GM12864 (cell line): ENCODE results near the gene OSBPL10.
A peak's percentile ranks its signal among the peaks of the same experiment; 100 is the strongest.

Experiments
- DNase-seq: peaks from one replicate; pipeline ENCODE4 v3.0.0-alpha.2; 2011; ENCODE audit warnings: low read depth
- H3K4me3 ChIP-seq: 2 replicates; pipeline ENCODE4 v1.5.1; 2011; ENCODE audit warnings: mild to moderate bottlenecking, low read depth, low read length, control low read depth
- CTCF ChIP-seq: IDR thresholded peaks from 2 replicates; pipeline ENCODE4 v1.5.1; 2011; ENCODE audit warnings: low read depth, mild to moderate bottlenecking, moderate library complexity, low read length, control low read depth, inconsistent platforms; ENCODE audit errors: missing control alignments

OSBPL10 gene

GRCh38 chr3:31728403-31728802 is 252.7 kb downstream of the OSBPL10 start:
- H3K4me3 ChIP-seq, result no peak overlapping the region
- no peak for DNase-seq
- no peak for TF ChIP-seq CTCF

GRCh38 chr3:31725976-31726375 is 255.1 kb downstream of the OSBPL10 start:
- H3K4me3 ChIP-seq, result no peak overlapping the region
- no peak for TF ChIP-seq CTCF
- DNase-seq, result no peak

GRCh38 chr3:31725568-31725967 is 255.5 kb downstream of the OSBPL10 start:
- no peak overlapping the region for H3K4me3 ChIP-seq
- DNase-seq, result no peak
- TF ChIP-seq CTCF, result no peak

GRCh38 chr3:31724651-31725050 is 256.4 kb downstream of the OSBPL10 start:
- no peak overlapping the region for H3K4me3 ChIP-seq
- peak; percentile 8 for DNase-seq
- peak; percentile 66 for TF ChIP-seq CTCF

GRCh38 chr3:31724116-31724515 is 256.9 kb downstream of the OSBPL10 start:
- no peak for DNase-seq
- H3K4me3 ChIP-seq, result no peak overlapping the region
- no peak for TF ChIP-seq CTCF

GRCh38 chr3:31723701-31724100 is 257.4 kb downstream of the OSBPL10 start:
- H3K4me3 ChIP-seq, result no peak overlapping the region

More at GRCh38 chr3:31723701-31724100, 257.4 kb downstream of the OSBPL10 start:
- DNase-seq, result no peak
- no peak for TF ChIP-seq CTCF
